OCI-LY7 (cell line): ENCODE measurements around the gene DOCK4. TPM values are rescaled to one million over a fixed set of nuclear protein-coding genes. Genes with fewer than 3 reads are reported as not detected.

Experiments
- BruUV-seq: library from RNA; stranded (reverse); fragments of 400-500 nt; replicated peaks from 2 replicates; lab custom pipeline; 2021; lab: Mats Ljungman, UMichigan
- CTCF ChIA-PET: fragments of 300-600 bp; sonication (Branson Sonifier 250); formaldehyde crosslinking; loops from one replicate; lab custom pipeline; 2022; ENCODE audit warnings: antibody characterized with exemption; ENCODE audit not compliant: unreplicated experiment; lab: Charles Lee
- POLR2A ChIA-PET: fragments of 300-600 bp; sonication (Branson Sonifier 250); formaldehyde crosslinking; loops from one replicate; lab custom pipeline; 2022; ENCODE audit warnings: antibody characterized with exemption; lab: Charles Lee
- DNase-seq: peaks from one replicate; pipeline ENCODE4 v3.0.0-alpha.2; 2015; ENCODE audit warnings: low spot score
- H2AFZ ChIP-seq: fragments of 200-600 bp; sonication (generic), shearing (Covaris generic); 2 replicates; pipeline ENCODE4 v1.6.1; 2014; ENCODE audit warnings: mild to moderate bottlenecking, antibody characterized with exemption, low read length, moderate library complexity
- H3K27ac ChIP-seq: fragments of 200-600 bp; sonication (generic); 2 replicates; pipeline ENCODE4 v1.5.1; 2014; ENCODE audit warnings: mixed run types, low read depth, mild to moderate bottlenecking, moderate library complexity, low read length, inconsistent platforms; ENCODE audit not compliant: poor library complexity, severe bottlenecking
- H3K36me3 ChIP-seq: fragments of 200-600 bp; sonication (generic); 2 replicates; pipeline ENCODE4 v1.6.1; 2014; ENCODE audit warnings: mild to moderate bottlenecking, antibody characterized with exemption, low read length, moderate library complexity, mixed read lengths; ENCODE audit not compliant: insufficient read depth
- H3K4me1 ChIP-seq: fragments of 200-600 bp; sonication (generic); 2 replicates; pipeline ENCODE4 v1.5.1; 2014; ENCODE audit warnings: mild to moderate bottlenecking, low read length; ENCODE audit not compliant: insufficient read depth, poor library complexity, severe bottlenecking
- H3K4me2 ChIP-seq: fragments of 200-600 bp; sonication (generic); 2 replicates; pipeline ENCODE4 v1.6.1; 2014; ENCODE audit warnings: mild to moderate bottlenecking, low read length
- H3K4me3 ChIP-seq: fragments of 200-600 bp; sonication (generic); 2 replicates; pipeline ENCODE4 v1.5.1; 2014; ENCODE audit warnings: mild to moderate bottlenecking, low read depth, low read length; ENCODE audit not compliant: poor library complexity, severe bottlenecking
- H3K79me2 ChIP-seq: fragments of 200-600 bp; sonication (generic); 2 replicates; pipeline ENCODE4 v1.6.1; 2016; ENCODE audit warnings: low read depth, mild to moderate bottlenecking, low read length, moderate library complexity, mixed read lengths; ENCODE audit not compliant: insufficient read depth
- H3K9me2 ChIP-seq: fragments of 200-600 bp; sonication (generic); 2 replicates; pipeline ENCODE4 v1.6.1; 2016; ENCODE audit warnings: mild to moderate bottlenecking, low read length, mixed read lengths; ENCODE audit not compliant: insufficient read depth
- H3K9me3 ChIP-seq: fragments of 200-600 bp; sonication (generic); 2 replicates; pipeline ENCODE4 v1.6.1; 2014; ENCODE audit warnings: mild to moderate bottlenecking, mixed run types, low read length, mixed read lengths
- H4K20me1 ChIP-seq: fragments of 200-600 bp; sonication (generic); 2 replicates; pipeline ENCODE4 v1.6.1; 2014; ENCODE audit warnings: mild to moderate bottlenecking, antibody characterized with exemption, low read length, moderate library complexity, mixed read lengths; ENCODE audit not compliant: insufficient read depth
- EZH2phosphoT487 ChIP-seq: fragments of 200-600 bp; sonication (generic); IDR thresholded peaks from 2 replicates; pipeline ENCODE4 v1.6.1; 2018; ENCODE audit warnings: low read depth, borderline replicate concordance, mild to moderate bottlenecking, mixed run types, antibody characterized with exemption, low read length, moderate library complexity, mixed read lengths
- intact Hi-C: fragments of 100-400 bp; cut with micrococcal nuclease; formaldehyde crosslinking; loops from one replicate; pipeline ENCODE4 v1.10.0; 2022; ENCODE audit not compliant: unreplicated experiment
- total RNA-seq, 2 experiments: library from RNA; depleted of rRNA in 1 of 2; stranded (reverse); fragments of >200 nt in 1 of 2; shearing (Covaris generic) in 1 of 2; gene quantifications; 2 replicates each; pipeline ENCODE4 v1.2.3, GENCODE V29; 2014 to 2022
- TF ChIP-seq, protein P1 (sequence below): fragments of 200-600 bp; sonication (generic); conservative IDR thresholded peaks from 2 replicates; pipeline ENCODE4 v1.5.1; 2014; ENCODE audit warnings: mild to moderate bottlenecking, antibody characterized with exemption, low read length, moderate library complexity, mixed read lengths

DOCK4 gene
- total RNA-seq, 2 experiments from 2014 or later: 0.91 to 4.9 TPM

DNA sequence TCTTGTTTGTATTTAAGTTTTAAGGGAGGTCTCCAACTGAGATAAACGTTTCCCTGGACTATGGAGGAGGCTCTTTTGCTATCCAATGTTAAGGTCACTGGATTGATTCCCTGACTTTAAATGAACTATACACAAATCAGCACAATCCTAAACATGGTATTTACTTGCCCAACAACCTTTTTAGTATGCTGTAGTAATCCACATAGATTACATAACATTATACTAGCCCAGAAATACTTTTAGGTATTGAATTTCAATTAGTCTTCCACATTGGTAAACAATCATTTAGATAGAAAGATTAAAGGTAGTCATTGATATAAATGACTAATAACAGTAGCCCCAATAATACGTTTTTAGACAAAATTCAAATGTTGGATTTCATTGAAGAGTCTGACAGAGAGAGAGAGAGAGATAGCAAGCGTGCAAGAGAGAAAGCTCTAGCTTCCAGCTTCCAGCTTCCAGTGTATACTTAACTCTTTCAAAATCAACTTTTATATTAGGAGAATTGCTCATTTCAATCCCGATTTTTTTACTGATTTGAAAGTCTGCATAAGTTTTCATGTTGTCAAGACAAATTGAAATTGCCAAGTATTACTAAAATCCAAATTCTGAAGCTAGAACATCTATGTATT lies 155.8 kb downstream of the DOCK4 start:
- ChIA-PET CTCF (no interaction called here), POLR2A (interaction anchor here (0.6 kb wide), 1 partner anchor 1366 kb away, joined by 3 read pairs; no protein-coding TSS in a partner anchor)
- TF ChIP-seq EZH2phosphoT487: no peak
- TF ChIP-seq, protein P1, sequence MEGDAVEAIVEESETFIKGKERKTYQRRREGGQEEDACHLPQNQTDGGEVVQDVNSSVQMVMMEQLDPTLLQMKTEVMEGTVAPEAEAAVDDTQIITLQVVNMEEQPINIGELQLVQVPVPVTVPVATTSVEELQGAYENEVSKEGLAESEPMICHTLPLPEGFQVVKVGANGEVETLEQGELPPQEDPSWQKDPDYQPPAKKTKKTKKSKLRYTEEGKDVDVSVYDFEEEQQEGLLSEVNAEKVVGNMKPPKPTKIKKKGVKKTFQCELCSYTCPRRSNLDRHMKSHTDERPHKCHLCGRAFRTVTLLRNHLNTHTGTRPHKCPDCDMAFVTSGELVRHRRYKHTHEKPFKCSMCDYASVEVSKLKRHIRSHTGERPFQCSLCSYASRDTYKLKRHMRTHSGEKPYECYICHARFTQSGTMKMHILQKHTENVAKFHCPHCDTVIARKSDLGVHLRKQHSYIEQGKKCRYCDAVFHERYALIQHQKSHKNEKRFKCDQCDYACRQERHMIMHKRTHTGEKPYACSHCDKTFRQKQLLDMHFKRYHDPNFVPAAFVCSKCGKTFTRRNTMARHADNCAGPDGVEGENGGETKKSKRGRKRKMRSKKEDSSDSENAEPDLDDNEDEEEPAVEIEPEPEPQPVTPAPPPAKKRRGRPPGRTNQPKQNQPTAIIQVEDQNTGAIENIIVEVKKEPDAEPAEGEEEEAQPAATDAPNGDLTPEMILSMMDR: no peak
- intact Hi-C loops: no loop called here
- Histone ChIP-seq H3K4me2 (no peak overlapping the region), H4K20me1 (no peaks in the 10 kb centered on the region), H3K79me2 (no peaks in the 10 kb centered on the region), H3K36me3 (no peaks in the 10 kb centered on the region), H3K27ac (no peak overlapping the region), H3K9me2 (no peaks in the 10 kb centered on the region), H2AFZ (no peak overlapping the region), H3K9me3 (no peaks in the 10 kb centered on the region), H3K4me1 (no peaks in the 10 kb centered on the region), H3K4me3 (no peak overlapping the region)
- BruUV-seq: no TSS peak
- DNase-seq: no peak

DNA sequence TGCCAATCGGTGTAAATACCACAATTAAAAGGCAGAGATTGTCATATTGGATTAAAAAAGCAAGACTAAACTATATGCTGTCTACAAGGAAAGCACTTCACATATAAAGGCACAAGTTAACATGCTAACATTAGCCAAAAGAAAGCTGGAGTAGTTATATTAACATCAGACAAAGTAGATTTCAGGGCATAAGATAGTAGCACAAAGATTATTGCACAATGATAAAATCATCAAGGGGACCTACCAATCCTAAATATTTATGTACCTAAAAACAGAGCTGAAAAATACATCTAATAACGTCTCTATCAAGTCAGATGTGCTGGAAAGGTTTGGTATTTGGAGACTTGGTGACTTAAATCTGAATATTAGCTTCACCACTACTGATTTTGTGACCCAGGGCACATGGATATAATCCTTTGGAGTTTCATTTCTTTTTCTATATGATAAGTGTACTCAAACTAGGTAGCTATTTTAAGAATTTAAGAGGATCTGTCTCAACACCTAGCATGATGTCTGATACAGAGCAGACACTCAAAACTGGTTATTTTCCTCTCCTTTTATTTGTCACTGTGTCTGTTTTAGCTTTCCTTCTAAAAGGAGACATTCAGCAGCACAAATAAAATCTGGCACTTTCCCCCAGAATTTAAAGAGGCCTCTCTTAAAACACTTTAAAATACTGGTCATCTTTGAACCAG lies 156.5 kb downstream of the DOCK4 start:
- ChIA-PET CTCF (no interaction called here), POLR2A (interaction anchor here (0.6 to 0.7 kb wide), 2 partner anchors 9 to 148 kb away, joined by 3 to 7 read pairs; no protein-coding TSS in a partner anchor)
- Histone ChIP-seq H3K4me3 (no peak overlapping the region), H3K9me3 (no peaks in the 10 kb centered on the region), H3K36me3 (no peaks in the 10 kb centered on the region), H3K9me2 (no peaks in the 10 kb centered on the region), H2AFZ (no peak overlapping the region), H3K79me2 (no peaks in the 10 kb centered on the region), H3K27ac (no peak overlapping the region), H3K4me2 (no peak overlapping the region), H3K4me1 (no peaks in the 10 kb centered on the region), H4K20me1 (no peaks in the 10 kb centered on the region)
- BruUV-seq: no TSS peak
- intact Hi-C loops: no loop called here
- no peak for TF ChIP-seq EZH2phosphoT487
- TF ChIP-seq, protein P1: no peak
- DNase-seq: no peak

DNA sequence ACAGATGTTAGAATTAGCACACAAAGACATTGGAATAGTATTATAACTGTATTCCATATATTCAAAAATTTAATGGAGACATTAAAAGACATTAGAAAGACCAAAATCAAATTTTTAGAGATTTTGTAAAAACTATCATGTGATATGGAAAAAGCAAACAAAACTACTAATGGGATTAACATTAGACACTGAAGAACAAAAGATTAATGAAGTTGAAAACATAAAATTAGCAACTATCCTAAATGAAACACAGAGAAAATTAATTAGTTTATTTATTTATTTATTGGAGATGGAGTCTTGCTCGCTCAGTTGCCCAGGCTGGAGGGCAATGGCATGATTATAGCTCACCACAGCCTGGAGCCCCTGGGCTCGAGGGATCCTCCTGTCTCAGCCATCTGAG lies 158.8 kb downstream of the DOCK4 start:
- Histone ChIP-seq H3K4me1 (no peaks in the 10 kb centered on the region), H3K9me2 (no peaks in the 10 kb centered on the region), H3K27ac (no peak overlapping the region), H3K36me3 (no peaks in the 10 kb centered on the region), H4K20me1 (no peaks in the 10 kb centered on the region), H3K4me2 (no peak overlapping the region), H2AFZ (no peak overlapping the region), H3K79me2 (no peaks in the 10 kb centered on the region), H3K9me3 (no peaks in the 10 kb centered on the region), H3K4me3 (no peak overlapping the region)
- ChIA-PET POLR2A (interaction anchor here (0.8 kb wide), 1 partner anchor 148 kb away, joined by 3 read pairs; no protein-coding TSS in a partner anchor), CTCF (no interaction called here)
- TF ChIP-seq, protein P1: no peak
- no peak for TF ChIP-seq EZH2phosphoT487
- DNase-seq: no peak
- no TSS peak for BruUV-seq
- intact Hi-C loops: no loop called here
